Fibroblast of skin of left quadriceps (primary cell): Measurements from ENCODE around the gene LIMS1.
A peak's percentile ranks its signal among the peaks of the same experiment; 100 is the strongest.
"Not testable (repeated sequence)": the region's sequence is repeated elsewhere in the genome, so short reads cannot be mapped to it uniquely, and the experiment has no call there.

ENCODE experiments used
- DNase-seq, 2 experiments: peaks; one replicate each; pipeline ENCODE4 v3.0.0-alpha.2; 2013; ENCODE audit warnings: low read depth in 2 of 2

The LIMS1 gene

DNA sequence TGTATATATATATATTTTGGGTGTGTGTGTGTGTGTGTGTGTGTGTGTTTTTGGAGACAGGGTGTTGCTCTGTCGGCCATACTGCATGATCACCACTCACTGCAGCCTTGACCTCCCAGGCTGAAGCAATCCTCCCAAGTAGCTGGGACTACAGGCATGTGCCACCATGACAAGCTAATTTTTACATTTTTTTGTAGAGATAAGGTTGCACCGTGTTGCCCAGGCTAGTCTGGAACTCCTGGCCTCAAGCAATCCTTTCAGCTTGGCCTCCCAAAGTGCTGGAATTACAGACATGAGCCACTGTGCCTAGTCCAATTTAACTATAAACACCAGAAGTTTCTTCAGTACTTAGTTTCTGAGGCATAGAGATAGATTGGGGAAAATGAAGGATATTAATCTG, 18.3 kb downstream of the LIMS1 start:
- no peak for DNase-seq

DNA sequence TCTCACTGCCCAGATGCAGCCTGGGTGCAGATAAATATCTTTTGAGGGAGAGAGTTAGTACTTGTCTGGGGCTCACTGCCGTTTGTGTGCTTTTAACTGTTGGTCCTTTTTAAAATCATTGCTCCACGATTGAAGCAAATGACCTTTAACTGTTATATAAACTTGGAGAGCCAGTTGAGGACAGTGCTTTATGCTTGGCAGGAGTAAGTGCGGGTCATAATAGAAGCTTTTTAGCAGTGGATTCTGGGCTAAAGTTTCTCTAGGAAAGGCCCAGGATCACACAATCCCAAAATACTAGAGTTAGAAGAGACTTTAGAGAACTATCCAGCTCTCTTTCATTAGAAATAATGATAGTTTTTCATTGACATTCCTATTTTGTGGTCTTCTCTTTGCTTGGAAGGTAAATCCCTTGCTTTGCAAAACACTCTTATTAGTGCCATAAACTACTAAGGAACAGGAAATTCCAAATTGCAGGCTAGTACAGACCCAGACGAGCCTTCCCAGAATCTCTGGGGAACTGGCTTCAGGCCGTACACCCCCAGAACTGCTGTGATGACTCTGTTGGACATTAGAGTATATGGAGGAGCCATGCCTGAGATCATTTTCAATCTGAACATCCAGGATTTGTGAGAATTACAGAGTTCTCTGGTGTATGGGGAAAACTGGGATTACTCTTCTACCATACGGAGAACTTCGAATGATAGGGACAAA, 19.1 kb downstream of the LIMS1 start:
- no peak for DNase-seq

DNA sequence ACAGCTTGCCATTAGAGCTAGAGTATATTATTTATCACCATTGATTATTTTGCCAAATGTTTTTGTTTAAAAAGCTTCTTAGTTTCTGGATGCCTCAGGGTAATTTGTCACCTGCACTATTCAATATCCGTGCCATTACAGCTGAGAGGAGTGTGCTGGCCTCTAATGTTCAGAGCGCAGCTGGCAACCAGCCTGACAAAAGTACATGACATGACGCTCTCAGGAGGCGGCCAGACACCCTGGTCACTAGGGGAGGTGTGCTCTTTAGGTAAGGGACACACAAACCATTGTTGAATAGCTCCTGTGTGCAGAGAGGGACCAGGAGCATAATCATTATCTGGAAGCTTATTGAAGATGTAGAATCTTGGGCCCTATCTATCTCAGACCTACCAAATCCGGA, 20.3 kb downstream of the LIMS1 start:
- DNase-seq, result no peak

DNA sequence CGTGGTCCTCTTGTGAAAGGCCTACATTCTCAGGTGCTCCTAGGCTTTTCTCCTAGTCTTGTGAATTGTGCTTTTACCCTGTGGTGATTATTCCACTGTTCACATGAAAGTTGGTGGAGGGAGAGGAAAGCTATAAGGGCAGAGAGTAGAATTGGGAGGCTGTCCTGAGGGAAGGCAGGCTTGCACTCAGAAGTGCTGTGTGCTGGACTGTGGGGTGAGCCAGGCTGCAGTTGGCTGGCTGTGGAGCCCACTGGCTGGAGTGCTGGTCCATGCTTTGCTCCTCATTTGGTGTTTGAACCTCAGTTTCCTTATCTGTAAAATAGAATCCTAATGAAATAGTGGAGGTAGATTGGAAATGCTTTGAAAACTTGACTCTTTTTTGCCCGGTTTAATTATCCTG, 21.3 kb downstream of the LIMS1 start:
- DNase-seq, result no peak

DNA sequence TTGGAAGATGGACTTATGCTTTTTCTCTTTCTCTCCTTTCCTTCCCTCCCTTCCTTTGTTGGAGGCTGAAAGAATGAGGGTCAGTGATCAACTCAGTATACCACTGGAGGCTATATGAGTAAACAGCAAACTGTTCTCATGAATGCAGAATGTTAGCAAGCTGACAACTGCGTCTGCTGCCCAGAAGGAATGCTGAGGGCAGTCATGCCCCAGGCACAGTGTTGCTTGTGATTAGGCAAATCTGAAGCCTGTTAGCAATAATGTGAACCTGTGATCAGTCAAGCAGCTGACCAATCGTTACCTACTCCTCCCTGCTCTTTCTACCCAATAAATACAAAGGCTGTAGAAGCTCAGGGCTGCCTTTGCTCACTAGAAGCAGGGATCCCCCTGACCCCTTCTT, 22.3 kb downstream of the LIMS1 start:
- not testable (repeated sequence) for DNase-seq

DNA sequence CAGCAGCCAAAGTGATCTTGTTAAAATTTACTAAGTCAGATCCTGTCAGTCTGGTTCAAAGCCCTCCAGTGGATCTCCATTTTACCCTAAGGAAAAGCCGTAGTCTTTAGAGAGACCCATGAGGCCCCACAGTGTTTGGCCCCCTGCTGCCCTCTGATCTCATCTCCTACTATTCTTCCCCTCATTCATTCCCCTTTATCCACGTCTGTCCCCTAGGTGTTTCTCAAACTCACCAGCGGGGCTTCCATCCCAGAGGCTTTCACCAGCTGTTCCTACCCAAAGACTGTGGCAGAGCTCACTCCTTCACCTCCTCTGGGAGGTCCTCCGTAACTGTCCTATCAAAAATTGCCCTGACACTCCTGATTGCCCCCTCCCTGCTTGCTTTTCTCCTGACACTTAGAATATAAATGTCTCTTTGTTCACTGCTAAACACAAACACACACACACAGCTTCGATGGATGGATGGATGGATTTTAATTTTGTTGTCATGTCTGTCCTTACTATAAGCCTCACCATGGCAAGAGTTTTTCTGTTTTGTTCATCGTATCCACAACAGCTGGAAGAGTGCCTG, 26.1 kb downstream of the LIMS1 start:
- no peak for DNase-seq

DNA sequence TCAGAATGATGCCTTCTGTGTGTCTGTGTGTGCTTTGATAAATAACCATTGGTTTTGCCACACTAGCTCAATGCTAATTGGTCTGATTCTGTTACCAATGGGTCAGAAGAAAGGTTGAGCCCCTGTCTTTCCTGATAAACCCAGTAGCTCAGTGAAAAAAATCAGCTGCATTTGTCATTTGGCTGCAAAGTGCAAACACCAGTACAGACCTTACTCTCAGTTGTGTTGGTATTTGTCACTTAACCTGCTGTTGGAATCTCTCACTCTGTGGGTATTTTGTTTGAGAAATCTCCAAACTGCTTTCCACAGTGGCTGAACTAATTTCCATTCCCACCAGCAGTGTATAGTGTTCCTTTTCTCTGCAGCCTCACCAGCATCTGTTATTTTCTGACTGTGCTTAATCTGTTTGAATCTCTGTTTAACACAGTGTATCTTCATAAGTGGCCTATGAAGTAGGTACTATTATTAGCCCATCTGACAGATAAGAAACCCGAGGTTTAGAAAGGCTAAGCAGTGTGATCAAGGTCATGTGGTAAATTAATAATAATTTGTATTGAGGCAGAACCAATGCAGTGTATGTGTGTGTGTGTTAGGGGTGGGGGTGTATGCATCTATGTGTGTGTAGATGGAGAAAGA, 26.7 kb downstream of the LIMS1 start:
- DNase-seq, result no peak

DNA sequence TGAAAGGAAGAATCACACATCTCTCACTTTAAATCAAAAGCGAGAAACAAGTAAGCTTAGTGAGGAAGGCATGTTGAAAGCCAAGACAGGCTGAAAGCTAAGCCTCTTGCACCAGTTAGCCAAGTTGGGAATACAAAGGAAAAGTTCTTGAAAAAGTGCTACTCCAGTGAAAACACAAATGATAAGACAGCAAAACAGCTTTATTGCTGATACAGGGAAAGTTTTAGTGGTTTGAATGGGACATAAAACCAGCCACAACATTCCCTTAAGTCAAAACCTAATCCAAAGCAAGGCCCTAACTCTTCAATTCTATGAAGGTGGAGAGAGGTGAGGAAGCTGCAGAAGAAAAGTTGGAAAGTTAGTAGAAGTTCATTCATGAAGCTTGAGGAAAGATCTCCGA, 28.0 kb downstream of the LIMS1 start:
- DNase-seq, result no peak

DNA sequence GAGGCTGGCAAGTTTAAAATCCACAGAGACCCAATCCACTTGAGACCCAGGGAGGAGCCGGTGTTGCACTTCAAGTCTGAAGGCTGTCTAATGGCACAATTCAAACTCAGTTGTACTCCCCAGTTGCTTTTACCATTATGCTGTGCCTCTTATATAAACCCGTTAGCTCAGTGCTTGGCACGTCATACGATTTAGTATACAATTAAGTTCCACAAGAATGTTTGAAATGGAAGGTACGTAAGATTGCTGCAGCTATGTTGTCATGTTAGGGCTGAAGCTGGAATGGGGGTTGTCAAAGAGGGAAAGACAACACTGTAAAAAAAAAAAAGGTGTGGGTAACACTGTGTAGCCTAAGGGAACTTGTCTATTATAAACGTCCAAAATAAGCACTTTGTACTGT, 30.2 kb downstream of the LIMS1 start:
- DNase-seq, result no peak

DNA sequence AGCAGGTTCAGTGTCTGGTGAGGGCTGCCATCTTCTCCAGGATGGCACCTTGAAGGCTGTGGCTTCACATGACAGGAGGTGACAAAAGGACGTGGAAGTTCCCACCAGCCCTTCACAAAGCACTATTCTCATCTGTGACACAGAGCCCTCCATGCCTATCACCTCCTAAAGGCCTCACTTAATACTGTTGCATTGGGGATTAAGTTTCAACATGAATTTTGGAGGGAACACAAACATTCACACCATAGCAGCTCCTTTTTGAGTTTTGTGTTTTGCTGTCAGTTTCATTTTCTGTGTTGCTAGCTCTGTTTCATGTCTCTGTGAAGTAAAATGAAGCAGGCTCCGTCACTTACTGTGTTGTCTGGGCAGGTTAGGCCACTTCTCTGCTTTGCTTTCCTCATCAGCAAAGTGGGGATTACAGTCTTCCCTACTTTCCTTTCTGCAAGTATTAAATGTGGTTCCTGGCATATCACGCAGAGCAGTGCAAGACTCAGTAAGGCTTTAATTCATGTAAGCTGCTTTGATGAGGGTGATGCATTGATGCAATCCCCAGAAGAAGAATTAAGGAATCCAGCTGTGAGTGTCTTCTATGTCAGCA, 31.6 kb downstream of the LIMS1 start:
- no peak for DNase-seq

DNA sequence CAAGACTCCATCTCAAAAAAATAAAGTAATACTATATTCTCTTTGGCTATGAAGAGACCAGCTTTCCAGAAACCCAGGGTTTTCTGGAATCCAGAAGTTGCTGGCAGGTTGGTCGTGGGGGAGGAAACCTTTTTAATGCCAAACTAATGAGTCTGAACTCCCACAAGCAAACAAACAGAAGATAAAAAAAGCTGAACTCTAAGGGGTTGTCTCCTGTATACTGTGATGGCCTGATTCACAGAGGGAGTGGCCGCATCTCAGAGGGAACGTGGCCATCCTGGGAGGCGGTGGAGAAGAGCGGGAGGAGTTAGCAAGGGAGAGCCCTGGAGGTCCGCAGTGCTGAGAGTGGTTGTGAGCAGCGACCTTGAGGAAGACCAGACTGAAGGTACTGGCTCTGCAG, 36.1 kb downstream of the LIMS1 start:
- no peak for DNase-seq

DNA sequence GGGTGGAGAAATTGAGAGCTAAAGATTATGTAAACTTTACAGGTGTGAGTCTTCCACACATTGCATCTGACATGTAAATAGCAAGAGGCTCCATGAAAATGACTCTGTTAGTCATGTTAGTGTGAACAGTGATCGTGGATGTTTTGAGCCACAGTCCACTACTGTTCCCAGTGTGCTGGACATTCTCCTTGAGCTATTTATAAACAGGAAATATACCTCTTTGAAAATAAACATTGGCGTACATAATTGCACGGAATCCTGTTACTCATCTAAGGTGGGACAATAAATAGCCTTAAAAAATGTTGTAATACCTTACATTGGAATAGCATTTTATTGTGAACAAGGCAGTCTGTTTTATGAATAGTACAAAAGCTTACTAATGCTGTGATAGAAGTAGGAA, 37.0 kb downstream of the LIMS1 start:
- DNase-seq, result no peak

DNA sequence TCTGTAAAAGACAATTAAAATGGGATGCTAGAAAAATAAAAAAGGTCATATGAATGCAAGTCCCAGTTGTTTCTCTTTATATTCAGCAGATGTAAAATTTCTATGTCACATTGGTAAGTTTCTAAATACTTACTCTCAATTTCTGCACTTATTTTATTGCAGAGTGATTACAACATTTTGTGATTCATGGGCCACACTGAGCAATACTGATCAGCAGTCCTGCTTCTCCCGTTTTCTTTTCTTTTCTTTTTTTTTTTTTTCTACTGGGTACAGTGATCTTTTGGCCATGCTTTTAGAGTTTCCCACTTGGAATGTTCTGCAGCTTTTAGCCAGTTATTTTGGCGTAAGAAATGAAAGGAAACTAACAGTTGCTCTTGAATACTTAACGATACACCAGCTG, 38.8 kb downstream of the LIMS1 start:
- peak in 1 of 2 experiments; percentile 66 for DNase-seq

DNA sequence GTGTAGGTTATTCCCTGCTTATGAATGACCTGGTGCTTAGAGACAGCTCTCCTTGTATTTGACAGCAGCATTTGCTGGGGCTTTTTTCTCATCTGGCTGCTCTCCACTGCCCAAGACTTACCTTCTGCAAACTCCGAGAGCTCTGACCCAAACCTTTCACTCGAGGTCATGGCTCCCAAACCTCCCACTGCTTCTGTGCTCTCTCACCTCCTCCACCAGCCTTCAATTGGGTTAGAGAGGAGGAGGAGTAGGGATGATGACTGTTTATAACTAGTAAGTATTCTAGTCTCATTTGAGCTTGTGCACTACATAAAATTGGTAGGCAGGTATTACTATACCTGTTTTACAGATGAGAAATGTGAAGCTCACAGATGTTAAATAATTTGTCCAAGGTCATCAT, 40.1 kb downstream of the LIMS1 start:
- no peak for DNase-seq

DNA sequence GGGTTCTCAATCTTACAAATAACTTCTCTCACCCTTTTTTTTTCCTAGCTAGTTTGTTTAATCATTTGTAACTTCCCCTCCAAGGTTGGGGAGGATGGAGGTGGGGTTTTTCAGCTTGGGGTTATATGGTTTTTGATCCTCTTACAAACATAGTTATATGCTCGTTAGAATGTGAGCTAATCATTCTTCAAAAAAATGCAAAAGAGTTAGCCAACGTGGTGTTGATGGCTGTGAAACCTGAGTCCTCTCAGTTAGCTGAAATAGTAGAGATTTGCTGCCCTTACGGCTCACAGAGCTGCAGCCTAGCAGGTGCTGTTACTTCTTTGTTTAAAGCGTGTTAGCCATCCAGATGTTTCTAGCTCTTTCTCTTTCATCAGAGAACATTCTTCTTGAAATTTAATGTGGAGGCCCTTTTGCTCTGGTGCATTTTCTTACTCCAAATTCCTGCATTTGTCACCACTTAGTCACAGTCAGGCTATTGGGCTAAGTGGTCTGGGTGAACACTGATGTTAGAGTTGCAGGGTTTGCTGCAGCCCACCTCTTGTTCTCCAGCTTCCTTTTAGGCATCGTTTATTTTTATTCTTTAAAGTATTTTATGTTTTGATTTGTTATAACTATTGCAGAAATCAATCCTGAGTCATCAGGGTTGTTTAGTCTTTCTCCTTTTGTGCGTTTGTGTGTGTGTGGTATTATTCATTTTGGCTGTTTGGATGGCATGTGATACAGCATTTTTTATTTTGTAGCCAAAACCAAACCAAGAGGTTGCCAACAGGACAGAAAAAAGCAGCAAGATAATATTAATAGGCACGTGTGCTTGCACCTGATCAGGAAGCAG, 41.1 kb downstream of the LIMS1 start:
- peak; percentile 60 to 62 for DNase-seq

DNA sequence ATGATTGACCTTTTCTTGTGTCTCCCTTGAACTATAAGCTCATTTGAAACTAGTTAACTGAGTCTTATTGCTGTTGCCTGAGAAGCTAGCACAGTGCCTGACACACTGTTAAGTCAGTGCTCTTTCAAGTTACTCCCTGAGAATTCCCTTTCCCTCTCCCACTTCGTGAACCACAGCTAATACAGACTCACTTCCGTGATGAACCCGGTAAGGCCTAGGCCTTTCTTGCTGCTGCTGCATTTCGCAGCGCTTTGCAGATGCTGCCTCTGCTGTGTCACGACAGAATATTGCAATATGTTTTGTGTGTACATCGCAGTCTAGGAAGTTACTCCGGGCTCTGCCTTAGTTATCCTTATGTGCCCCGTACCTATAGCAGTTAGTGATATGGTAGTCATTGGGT, 42.8 kb downstream of the LIMS1 start:
- DNase-seq, result no peak

DNA sequence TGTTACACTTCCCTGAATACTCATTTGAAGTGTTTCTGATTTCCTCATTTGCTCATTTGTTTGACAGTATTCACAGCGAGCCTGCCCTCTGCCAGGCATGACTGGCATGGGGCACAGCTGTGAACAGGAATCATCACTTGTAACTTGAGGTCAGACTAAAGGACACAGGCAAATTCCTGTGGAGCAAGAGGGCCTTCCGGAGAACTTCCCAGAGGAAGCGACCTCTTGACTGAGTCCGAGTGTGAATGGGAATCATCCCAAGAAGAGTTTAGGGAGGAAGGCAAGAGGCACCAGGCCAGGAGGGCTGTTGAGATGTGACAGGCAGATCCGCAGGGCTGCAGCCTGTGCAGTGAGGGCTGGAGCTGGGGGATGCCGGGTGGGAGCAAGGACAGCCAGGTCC, 45.4 kb downstream of the LIMS1 start:
- DNase-seq, result no peak

DNA sequence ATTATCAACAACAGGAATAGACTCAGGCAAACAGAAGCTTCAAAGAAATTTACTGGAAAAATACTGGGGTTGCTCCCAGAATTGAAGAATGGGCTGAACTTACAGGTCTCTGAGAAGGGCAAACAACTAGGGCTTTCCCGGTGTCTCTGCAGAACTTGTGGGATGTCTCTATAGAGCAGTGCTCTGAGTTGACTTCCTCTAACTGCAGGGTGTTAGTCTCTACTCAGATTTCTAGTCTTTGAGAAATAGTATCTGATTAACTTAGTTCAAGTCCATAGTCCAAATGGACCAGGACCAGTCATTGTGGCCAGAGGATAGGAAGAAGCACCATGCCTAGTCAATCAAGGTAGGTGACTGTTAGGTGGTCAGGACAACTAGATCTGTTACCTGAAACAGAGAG, 45.8 kb downstream of the LIMS1 start:
- no peak for DNase-seq

DNA sequence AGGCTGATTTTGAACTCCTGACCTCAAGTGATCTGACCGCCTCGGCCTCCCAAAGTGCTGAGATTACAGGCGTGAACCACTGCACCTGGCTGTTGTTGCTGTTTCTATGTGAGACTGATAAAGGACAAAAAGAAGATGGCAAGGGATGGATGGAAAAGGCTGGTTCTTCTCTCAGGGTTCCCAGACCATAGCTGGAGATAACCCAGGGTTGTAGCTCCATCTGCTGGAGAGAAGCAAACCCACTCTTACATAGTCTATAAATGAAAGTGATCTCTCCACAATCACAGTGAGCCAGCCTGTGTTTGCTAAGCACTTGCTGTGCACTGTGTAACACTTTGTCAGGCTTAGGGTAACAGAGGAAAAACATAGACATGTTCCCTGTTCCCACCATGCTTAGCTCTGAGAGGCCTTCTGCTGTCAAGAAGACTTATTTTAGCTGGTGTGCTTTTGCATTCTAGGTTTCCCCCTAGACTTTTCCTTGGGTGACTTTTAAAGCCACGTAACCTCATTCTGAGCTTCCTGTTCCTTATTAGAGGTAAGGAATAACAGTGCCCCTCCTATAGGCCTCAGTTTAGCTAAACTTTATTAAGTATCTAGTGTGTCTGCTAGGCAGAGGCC, 49.7 kb downstream of the LIMS1 start:
- peak; percentile 65 to 66 for DNase-seq

DNA sequence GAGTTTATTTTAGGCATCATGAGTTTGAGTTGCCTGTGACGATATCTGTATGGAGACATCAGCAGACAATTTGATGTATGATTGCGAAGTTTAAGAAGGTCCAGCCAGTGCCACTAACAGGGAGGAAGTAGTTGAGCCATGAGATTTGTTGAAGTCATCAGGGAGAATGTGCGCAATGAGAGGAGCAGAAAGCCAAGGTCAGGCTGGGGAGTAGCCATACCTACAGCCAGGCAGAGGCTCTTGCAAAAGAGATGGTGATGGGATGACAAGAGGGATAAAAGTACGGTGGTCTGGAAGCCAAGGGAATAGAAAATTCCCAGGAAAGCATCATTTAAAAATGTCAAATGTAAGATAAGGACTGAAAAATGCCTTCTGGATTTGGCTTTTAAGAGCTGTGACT, 51.2 kb downstream of the LIMS1 start:
- no peak for DNase-seq

DNA sequence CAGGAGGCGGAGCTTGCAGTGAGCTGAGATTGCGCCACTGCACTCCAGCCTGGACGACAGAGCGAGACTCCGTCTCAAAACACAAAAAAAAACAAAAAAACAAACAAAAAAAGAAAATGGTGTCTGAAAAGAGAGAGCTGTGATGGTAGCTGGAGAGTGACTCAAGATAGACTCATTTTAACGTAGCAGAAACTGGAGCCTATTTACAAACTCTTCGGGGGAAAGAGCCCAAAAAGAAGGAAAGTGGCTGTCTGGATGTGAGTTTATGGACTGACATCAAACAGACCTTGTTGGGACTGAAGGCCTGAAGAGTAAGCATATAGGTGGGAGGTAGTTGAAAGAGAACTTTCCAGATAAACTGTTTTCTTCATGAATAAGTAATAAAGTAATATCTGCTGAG, 51.8 kb downstream of the LIMS1 start:
- no peak for DNase-seq

DNA sequence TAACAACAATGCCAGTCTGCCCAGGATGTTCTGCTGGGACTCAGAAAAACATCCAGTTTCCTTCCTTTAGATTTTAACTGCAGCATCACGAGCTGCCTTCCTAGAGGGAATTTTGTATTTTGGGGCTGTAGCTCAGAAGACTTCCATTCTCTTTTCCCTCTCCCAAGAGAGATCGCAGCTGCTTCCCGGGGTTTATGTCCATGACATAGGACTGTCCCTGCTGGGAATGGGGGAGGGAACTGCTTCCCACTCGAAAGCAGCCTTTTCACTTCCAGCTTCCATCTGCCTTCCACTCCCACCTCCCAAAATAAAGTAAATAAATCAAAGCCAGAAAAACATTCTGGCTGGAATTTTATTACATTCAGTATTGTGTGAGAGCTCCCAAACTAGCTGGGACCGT, 52.4 kb downstream of the LIMS1 start:
- no peak for DNase-seq
